ENCODE results near the gene HSD17B12.

DNA sequence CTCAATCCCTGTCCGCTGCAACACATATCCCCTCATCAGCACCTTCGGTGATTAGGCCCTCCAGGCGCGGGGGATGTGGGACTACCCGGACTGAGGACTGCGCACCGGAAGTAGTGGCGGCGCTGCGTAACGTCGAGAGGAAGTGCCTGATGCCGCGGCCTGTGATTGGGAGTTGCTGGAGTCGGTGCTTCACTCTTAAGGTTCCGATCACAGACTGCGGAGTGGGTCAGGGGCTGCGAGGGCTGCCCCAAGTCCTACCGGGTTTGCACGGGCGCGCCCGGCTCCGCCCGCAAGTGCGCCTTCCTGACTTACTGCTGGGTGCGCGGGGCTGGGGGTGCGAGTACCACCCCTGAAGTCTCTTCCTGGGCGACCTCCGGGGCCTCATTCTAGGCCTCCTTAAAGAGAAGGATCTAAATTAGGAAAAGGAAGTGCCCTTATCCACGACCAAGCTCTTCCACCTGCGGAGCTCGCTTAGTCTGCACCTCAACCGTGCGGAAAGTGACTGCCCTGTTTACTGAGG is 200.2 kb downstream of the HSD17B12 start, which contains the start of gene ALKBH3:
- TF ChIP-seq CTCF (IDR thresholded peaks at IDR 0.05) (peak in 3 of 4 experiments; percentile 26 to 38 (median 30)), POLR2A (IDR thresholded peaks at IDR 0.05) (no peak)

All from prostate gland (tissue), 2 donors.